Measurements from ENCODE around the gene MAPK8IP1. TPM values are rescaled to one million over a fixed set of nuclear protein-coding genes. Genes with fewer than 3 reads are reported as not detected.

MAPK8IP1 gene
- total RNA-seq, 2 donors from 2014 or later: 9.5 to 10.4 TPM

DNA sequence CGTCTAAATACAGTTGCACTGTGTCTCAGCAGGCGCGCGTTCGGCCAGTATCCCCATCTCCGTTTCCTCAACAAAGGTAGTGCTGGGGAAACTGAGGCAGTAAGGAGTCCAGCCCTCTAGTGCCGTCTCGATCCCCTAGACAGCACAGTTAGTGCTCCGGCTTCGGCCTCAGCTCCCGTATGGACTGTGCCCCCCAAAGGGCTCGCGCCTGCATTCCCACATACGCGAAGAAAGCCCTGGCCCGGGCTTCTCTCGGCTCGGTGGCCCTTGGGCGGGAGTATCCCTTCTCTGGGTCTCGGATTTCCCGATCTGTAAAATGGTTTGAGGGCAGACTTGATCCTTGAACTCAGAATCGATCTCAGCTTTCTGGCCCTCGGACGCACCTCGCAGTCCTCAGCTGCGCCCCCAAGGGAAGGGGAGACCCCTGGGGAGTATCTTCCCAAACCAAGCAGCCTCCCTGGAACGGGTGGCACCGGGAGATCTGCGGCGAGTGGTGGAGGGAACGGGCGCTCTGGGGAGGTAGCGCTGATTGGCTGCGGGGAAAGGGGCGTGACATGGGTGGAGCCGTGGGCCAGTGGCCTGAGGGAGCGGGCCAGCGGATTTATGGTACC, 33.0 kb downstream of the MAPK8IP1 start:
- DNase-seq (ENCODE audit: low spot score): peak; percentile 33
- no peak for ATAC-seq (ENCODE audit: insufficient number of reproducible peaks, low FRiP score, low read depth)
- Histone ChIP-seq H3K9me3 (no peaks in the 10 kb centered on the region), H3K4me1 (ENCODE audit: control insufficient read depth in 1 of 2, low read depth in 2 of 2) (peaks cover 14 to 32% of the 10 kb centered on the region in 2 donors), H3K27ac (peak overlapping the region; percentile 86 to 89), H3K4me3 (peak overlapping the region; percentile 86), H3K36me3 (peaks cover 23% of the 10 kb centered on the region), H3K27me3 (replicated peaks; ENCODE audit: insufficient read depth) (peaks cover 6% of the 10 kb centered on the region)
- TF ChIP-seq, protein P1, sequence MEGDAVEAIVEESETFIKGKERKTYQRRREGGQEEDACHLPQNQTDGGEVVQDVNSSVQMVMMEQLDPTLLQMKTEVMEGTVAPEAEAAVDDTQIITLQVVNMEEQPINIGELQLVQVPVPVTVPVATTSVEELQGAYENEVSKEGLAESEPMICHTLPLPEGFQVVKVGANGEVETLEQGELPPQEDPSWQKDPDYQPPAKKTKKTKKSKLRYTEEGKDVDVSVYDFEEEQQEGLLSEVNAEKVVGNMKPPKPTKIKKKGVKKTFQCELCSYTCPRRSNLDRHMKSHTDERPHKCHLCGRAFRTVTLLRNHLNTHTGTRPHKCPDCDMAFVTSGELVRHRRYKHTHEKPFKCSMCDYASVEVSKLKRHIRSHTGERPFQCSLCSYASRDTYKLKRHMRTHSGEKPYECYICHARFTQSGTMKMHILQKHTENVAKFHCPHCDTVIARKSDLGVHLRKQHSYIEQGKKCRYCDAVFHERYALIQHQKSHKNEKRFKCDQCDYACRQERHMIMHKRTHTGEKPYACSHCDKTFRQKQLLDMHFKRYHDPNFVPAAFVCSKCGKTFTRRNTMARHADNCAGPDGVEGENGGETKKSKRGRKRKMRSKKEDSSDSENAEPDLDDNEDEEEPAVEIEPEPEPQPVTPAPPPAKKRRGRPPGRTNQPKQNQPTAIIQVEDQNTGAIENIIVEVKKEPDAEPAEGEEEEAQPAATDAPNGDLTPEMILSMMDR (IDR thresholded peaks at IDR 0.05): no peak

DNA sequence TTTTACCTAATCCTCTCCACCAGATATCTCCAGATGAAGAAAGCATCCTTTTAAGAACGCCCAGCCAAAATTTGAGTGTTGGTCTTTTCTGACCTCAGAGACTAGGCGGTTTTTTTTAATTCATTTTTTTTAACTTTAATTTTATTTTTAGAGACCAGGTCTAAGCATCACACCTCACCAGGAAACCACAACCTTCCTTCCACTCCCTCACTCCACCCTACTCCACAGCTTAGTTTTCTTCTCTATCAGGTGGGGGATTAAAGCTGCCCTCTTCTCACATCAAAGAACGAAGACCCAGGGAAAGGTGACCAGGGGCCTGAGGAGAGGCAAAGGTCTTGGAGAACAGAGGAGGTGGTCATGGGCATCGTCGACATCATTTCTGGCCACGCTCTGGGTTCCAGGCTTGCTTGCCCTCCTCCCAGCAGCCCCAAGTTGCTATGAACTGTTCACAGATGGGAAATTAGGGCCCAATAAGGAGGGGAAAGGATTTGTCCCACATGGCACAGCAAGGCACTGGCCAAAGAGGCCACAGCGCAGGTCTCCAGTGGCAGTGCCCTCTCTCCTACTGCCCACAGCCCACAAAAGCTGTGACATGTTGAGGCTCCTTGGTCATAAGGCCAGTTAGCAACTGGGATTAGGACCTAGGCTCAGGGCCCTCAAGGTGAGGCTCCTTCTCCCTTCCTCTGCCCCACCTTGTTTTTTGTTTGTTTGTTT, 33.7 kb downstream of the MAPK8IP1 start:
- TF ChIP-seq, protein P1 (IDR thresholded peaks at IDR 0.05): no peak
- no peak for ATAC-seq (ENCODE audit: insufficient number of reproducible peaks, low FRiP score, low read depth)
- Histone ChIP-seq H3K9me3 (no peaks in the 10 kb centered on the region), H3K27me3 (replicated peaks; ENCODE audit: insufficient read depth) (peaks cover 6% of the 10 kb centered on the region), H3K27ac (peak overlapping the region in 1 of 2 donors; percentile 86), H3K4me3 (peak overlapping the region; percentile 86), H3K36me3 (peaks cover 16% of the 10 kb centered on the region), H3K4me1 (ENCODE audit: control insufficient read depth in 1 of 2, low read depth in 2 of 2) (peaks cover 14 to 32% of the 10 kb centered on the region in 2 donors)
- DNase-seq (ENCODE audit: low spot score): no peak

DNA sequence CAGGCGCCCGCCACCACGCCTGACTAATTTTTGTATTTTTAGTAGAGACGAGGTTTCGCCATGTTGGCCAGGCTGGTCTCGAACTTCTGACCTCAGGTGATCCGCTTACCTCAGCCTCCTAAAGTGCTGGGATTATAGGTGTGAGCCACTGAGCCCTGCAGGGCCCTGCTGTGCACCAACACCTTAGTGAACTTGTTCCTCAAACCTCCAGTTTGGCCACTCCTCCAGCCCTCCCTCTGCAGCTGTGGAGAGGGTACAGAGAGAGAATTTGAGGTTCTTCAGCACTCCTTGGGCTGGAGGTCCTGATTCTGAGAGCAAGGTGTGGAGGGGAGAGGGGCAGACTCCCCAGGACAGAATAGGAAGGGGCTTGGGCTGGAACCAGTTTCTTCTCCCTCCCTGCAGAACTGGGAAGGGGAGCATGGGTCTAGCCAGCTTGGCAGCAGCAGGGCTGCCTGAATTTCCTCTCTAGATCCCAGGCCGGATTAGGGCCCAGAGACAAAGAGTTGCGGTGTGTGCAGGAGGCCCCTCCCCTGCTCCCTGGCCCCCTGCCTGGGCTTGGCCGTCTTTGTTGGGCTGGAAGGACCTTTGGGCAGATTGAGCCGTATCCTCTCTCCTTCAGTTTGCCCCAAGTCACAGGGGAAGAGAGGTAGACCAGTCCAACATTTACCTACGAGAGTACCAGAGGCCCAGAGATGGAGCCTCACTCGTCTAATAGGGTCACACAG, 34.5 kb downstream of the MAPK8IP1 start:
- peaks cover 10% of the 10 kb centered on the region for H3K36me3 ChIP-seq
- peaks cover 14 to 32% of the 10 kb centered on the region in 2 donors for H3K4me1 ChIP-seq (ENCODE audit: control insufficient read depth in 1 of 2, low read depth in 2 of 2)
- ATAC-seq (ENCODE audit: insufficient number of reproducible peaks, low FRiP score, low read depth): no peak
- DNase-seq (ENCODE audit: low spot score): no peak
- no peak overlapping the region for H3K4me3 ChIP-seq
- H3K27me3 ChIP-seq (replicated peaks; ENCODE audit: insufficient read depth): peaks cover 6% of the 10 kb centered on the region
- H3K9me3 ChIP-seq: no peaks in the 10 kb centered on the region
- TF ChIP-seq, protein P1 (IDR thresholded peaks at IDR 0.05): no peak
- H3K27ac ChIP-seq: no peak overlapping the region

GRCh38 chr11:45920531-45921477, 35.4 kb downstream of the MAPK8IP1 start:
- TF ChIP-seq, protein P1 (IDR thresholded peaks at IDR 0.05): no peak
- no peak overlapping the region for H3K4me3 ChIP-seq
- ATAC-seq (ENCODE audit: insufficient number of reproducible peaks, low FRiP score, low read depth) (no peak), DNase-seq (ENCODE audit: low spot score) (no peak)
- no peak overlapping the region for H3K27ac ChIP-seq
- peaks cover 6% of the 10 kb centered on the region for H3K27me3 ChIP-seq (replicated peaks; ENCODE audit: insufficient read depth)
- peaks cover 14 to 32% of the 10 kb centered on the region in 2 donors for H3K4me1 ChIP-seq (ENCODE audit: control insufficient read depth in 1 of 2, low read depth in 2 of 2)
- peaks cover 2% of the 10 kb centered on the region for H3K36me3 ChIP-seq
- no peaks in the 10 kb centered on the region for H3K9me3 ChIP-seq
